IPS DF 4.7 (cell line): Measurements from ENCODE around the gene CFAP69.
"Not testable (repeated sequence)": the region's sequence is repeated elsewhere in the genome, so short reads cannot be mapped to it uniquely, and the experiment has no call there.

ENCODE experiments used
- DNase-seq: peaks from one replicate; pipeline ENCODE4 v3.0.0-alpha.2; 2013; ENCODE audit warnings: low spot score; ENCODE audit errors: extremely low read depth

Gene CFAP69

DNA sequence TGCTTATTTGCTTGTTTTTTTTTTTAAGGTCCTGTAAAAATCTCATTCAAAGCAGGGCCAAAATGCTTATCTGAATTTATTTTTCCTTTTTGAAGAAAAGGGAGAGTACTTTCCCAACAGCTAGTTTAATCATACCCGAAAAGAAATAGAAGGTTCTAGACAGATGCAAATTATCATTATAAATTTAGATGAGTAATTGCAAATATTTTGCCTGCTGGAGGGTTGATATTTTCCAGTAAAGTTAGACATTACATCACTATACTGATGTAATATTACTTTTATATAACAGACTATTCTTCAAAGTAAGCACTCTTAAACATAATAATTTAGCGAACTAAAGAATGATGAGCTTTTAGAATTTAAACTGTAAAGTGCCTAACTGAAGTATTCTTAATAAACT is 14.1 kb upstream of the CFAP69 start:
- DNase-seq = no peak

DNA sequence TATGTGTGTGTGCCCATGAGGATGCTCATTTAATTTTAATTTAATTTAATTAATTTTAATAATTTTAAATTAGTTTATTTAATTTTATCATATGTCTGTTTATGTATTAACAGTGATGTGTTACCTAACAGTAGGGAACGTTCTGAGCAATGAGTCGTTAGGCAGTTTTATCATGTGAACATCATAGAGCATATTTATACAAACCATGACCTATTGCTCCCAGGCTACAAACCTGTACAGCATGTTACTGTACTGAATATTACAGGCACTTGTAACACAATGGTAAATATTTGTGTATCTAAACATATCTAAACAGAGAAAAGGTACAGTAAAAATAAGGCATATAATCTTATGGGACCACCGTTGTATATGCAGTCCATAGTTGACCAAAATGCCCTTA is 13.7 kb upstream of the CFAP69 start:
- no peak for DNase-seq

DNA sequence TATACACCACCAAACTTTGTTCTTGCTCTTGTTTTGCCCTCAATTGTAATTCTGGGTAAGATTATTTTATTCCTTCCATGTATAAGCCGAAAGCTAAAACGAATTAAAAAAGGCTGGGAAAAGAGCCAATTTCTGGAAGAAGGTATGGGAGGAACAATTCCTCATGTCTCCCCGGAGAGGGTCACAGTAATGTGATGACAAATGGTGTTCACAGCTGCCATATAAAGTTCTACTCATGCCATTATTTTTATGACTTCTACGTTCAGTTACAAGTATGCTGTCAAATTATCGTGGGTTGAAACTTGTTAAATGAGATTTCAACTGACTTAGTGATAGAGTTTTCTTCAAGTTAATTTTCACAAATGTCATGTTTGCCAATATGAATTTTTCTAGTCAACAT is 12.5 kb upstream of the CFAP69 start:
- no peak for DNase-seq

DNA sequence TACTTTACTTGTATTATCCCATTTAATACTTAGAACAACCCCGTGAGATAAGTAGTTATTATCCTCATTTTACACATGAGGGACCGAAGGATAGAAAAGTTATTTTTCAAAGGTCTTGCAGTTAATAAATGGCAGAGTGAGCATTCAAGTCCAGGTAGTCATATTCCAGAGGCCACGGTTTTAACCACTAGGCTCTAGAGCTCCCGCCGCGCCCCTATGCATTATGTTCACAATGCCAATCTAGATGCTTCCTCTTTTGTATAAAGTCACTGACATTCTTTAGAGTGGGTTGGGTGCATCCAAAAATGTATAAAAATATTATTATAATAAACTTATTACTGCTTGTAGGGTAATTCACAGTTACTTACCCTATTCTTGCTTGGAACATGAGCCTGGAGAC is 11.4 kb upstream of the CFAP69 start:
- no peak for DNase-seq

DNA sequence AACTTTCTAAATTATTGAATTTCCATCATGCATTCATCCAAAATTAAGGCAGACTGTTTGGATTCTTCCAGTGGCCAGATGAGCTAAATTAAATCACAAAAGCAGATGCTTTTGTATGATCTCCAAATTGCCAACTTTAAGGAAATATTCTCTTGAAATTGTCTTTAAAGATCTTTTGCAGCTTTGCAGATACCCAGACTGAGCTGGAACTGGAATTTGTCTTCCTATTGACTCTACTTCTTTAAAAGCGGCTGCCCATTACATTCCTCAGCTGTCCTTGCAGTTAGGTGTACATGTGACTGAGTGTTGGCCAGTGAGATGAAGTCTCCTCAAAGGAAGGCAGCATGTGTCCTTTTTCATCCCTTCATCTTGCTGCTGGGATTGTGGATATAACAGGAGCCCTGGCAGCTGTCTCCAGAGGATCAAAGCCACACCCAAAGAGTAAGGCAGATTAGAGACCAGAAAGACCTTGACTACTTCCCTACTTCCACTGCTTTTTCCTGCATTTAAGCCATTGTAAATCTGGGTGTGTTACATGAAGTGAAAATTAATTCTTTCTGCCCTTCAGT is 8.2 kb upstream of the CFAP69 start:
- DNase-seq = no peak

DNA sequence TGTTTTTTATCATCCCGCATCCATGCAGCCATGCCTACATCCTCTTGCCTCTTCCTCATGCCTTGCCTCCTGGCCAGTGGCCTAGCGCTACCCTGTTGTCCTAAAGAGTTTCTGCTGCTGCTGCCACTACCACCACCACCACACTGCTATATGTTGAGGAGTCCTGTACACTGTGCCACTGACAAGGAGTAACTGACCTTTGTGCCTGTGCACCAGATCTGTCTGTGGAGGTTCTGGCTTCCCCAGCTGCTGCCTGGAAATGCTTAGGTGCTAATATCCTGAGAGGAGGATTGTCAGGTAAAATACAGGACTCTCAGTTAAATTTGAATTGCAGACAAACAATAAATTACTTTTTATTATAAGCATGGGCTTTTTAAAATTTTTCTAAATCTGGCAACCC is 7.0 kb upstream of the CFAP69 start:
- no peak for DNase-seq

DNA sequence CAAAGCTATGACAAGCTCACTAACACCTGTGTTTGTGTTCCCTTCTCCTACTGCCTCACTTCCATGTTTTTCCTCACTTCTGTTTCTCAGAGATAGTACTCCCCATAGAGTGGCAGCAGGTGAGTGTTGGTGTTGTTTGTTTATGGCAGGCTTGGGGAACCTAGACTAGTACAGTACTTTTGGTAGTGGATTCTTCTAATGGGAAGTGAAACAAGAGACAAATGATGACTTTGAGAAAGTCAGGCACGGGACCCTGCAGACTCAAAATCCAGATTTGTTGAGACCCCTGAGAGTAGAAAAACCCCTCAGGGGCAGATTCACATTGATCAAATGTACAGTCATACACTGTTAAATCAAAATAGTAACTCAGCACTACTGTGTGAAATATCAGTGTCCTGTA is 6.4 kb upstream of the CFAP69 start:
- DNase-seq = no peak

- no peak for DNase-seq
Observed at GRCh38 chr7:90239050-90239449, 5.9 kb upstream of the CFAP69 start.

GRCh38 chr7:90239625-90240228 is 5.2 kb upstream of the CFAP69 start:
- DNase-seq = no peak

DNA sequence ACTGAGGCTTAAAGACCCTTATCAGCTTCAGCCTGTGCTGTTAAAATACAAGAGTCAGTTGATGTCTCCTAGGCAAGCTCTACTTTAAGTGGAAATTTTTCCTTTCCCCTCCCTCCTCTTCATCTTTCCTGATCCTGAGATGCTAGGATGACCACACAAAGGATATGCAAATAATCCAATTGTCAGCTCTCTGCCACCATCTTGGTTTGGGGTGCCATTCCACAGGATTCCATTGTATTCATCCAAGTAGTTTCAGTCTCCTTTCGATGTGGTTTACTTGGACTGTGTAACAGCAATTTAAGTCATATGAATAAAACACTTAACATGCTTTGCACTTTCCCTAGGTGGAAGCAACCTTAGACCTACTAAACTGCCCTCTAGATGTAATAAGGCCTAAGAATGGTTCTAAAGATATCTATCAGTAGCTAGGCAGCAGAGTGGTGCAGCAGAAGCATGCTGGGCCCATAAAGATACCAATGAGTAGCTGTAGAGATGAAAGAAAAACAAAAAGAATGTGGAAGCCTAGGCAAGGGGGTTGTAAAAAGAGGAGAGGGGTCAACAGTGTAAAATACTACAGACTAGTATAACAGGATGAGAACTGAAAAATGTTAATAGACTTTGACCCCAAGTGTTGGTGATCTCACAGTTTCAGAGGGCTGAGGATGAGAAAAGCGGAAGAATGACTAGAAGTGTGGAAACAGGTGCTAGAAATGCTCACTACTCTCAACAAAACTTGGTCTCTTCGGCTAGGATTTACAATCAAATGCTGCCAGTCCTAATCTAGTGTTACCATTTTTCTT is 2.4 kb upstream of the CFAP69 start:
- no peak for DNase-seq

GRCh38 chr7:90243556-90243955 is 1.4 kb upstream of the CFAP69 start:
- no peak for DNase-seq

GRCh38 chr7:90244565-90244908 is 437 bp upstream of the CFAP69 start:
- no peak for DNase-seq

DNA sequence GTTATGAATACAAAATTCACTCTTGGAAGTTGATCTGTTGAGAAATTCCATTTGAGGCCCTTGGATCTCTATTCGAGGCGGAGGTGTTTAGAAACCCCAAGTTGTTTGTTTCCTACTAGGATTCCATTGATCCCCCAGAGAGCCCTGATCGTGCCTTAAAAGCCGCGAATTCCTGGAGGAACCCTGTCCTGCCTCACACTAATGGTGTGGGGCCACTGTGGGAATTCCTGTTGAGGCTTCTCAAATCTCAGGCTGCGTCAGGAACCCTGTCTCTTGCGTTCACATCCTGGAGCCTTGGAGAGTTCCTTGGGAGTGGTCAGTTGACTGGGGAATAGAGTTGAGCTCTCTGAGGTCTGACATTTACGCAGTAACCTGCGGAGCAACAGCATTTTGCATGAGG is 1.2 kb downstream of the CFAP69 start:
- no peak for DNase-seq

DNA sequence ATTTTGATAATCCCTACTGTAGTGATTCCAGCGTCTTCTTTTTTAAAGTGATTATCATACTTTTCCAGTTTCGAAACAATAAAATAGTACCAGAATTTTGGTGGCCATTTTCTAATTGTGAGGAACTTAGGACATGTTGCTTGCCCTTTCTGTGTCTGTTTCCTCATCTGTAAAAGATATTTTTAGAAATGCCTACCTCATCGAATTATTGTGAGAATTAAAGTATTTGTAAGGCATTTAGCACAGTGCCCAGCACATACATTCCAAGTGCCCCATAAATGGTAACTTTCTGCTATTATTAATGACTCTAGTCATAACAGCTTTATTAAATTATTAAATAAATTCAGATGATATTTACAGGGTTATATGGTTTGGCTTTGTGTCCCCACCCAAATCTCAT is 3.7 kb downstream of the CFAP69 start:
- DNase-seq = no peak

DNA sequence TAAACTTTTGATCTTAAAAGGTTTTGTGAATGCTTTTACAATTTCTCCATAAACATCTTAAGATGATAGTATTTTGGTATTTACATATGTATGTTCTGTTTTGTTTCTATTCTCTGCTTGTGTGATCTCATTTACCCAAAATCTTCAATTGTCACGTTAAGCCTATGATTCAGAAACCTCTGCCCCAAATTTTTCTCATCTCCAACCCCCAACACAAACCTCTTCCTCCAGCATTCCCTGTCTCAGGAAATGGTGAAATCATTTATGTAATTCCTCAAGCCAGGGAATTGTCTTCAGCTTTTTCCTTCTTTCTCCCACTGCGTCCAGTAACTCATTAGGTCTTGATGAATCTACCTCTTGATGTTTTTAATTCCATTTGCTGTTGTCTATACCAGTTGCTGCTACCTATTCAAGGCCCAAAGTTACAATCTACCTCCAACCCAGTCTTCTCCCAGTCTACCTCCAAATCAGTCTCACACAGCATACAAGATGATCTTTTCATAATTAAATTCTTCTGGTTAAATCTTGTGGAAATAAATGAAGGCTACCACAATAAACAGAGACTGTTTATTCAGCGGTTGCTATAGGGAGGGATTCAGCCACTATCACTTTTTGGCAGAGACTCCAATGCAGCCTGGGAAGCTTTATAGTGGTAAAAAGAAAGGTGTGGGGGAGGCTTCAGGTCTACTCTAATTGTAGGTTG is 5.8 kb downstream of the CFAP69 start:
- no peak for DNase-seq

DNA sequence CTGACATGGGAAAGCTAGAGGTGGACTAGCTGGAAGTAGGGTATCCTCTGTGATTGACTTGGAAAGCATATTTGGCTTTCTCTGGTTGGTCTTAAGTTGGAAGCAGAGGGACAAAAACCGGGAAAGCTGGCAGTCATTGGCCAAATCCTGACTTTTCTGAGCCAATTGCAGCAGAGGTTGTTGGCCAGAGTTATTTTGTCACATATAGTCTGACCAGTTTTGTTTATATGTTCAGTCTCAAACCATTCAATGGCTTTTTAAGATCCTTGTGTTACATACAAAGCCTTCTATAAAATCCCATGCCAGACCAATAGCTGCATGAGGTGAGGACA is 6.3 kb downstream of the CFAP69 start:
- no peak for DNase-seq

DNA sequence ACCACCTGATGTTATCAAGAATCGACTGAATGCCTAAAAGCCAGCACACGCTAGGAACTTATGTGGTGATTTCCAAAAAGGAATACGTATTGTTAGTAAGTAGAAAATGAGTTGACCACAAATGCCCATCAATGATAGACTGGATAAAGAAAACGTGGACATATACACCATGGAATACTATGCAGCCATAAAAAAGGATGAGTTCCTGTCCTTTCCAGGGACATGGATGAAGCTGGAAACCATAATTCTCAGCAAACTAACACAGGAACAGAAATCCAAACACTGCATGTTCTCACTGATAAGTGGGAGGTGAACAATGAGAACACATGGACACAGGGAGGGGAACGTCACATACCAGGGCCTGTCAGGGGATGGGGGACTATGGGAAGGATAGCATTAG is 11.0 kb downstream of the CFAP69 start:
- not testable (repeated sequence) for DNase-seq

DNA sequence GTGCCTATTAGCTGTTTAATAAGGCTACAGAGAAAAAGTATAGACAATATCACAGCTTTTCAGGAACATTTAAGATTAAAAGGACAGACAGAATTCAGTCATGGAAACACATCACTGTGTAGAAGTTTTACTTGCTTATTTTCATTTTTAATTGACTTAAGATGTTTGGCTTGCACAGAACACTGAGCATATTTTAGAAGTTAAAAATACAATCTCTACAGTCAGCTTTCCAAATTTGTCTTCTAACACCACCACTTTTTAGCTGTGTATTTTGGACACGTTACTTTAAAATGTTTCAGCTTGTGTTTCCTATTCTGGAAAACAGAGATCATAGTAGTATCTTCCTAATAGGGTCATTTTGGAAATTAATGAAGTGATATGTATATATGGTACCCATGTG is 11.8 kb downstream of the CFAP69 start:
- no peak for DNase-seq

GRCh38 chr7:90261441-90261840 is 16.5 kb downstream of the CFAP69 start:
- no peak for DNase-seq

- DNase-seq = no peak
Observed at GRCh38 chr7:90262438-90262837, 17.5 kb downstream of the CFAP69 start.

- DNase-seq = no peak
Observed at GRCh38 chr7:90266808-90267207, 21.8 kb downstream of the CFAP69 start.

DNA sequence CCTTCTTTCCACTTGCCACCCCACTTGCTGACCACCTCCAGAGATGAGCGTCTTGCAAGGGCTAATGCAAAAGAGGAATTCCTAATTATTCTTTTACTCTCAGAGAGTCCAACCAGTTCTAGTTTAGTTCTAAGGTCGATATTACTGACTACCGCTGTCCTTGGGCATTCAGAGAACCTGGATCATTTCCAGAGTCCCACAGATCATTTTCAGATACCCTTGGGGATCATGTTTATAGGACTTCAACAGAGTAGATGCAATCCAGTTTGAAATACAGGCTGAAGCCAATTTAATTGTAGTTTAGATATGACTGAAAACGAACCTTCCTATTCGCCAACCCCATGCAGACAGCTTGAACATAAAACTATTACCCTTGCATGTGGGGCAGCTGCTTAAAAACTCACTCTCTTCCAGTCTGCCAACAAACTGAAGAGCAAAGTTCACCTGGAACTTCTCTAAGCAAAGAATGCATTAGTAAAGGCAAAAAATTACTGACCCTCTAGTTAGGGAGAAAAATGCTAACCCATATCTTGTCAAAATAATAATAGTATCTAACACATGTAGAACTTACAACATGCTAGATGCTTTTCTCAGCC is 22.4 kb downstream of the CFAP69 start:
- no peak for DNase-seq
